H1 (cell line): ENCODE measurements around the gene MAP3K14. TPM values are rescaled to one million over a fixed set of nuclear protein-coding genes. Genes with fewer than 3 reads are reported as not detected.

Source experiments
- CTCF ChIA-PET: fragments of 300-600 bp; sonication (Branson Sonifier 250); formaldehyde crosslinking; loops from one replicate; lab custom pipeline; 2021; ENCODE audit not compliant: partially characterized antibody; lab: Charles Lee
- POLR2A ChIA-PET: fragments of 300-600 bp; sonication (Branson Sonifier 250); formaldehyde crosslinking; loops from one replicate; lab custom pipeline; 2021; ENCODE audit warnings: inconsistent platforms; ENCODE audit not compliant: partially characterized antibody; lab: Charles Lee
- DNase-seq, 2 experiments: peaks; one replicate each; pipeline versions ENCODE4 v3.0.0 to v3.0.0-alpha.2; 2010 to 2022; ENCODE audit warnings: low spot score in 2 of 2, low read depth in 1 of 2, mixed read lengths in 1 of 2
- FAIRE-seq: peaks from 2 replicates; lab custom pipeline; 2011; peaks lifted over from hg19 to GRCh38; lab: Jason Lieb, UNC
- H2AFZ ChIP-seq: 2 replicates; pipeline ENCODE4 v1.8.1; 2012; ENCODE audit warnings: low read length, inconsistent platforms
- H2AK5ac ChIP-seq: 2 replicates; pipeline ENCODE4 v1.6.1; 2013; ENCODE audit warnings: low read depth, low read length
- H2BK120ac ChIP-seq: replicated peaks from 2 replicates; pipeline ENCODE3; 2013; ENCODE audit warnings: low read depth, low read length, inconsistent platforms
- H2BK12ac ChIP-seq: 2 replicates; pipeline ENCODE4 v1.6.1; 2013; ENCODE audit warnings: low read depth, low read length
- H2BK15ac ChIP-seq: 2 replicates; pipeline ENCODE4 v1.6.1; 2013; ENCODE audit warnings: low read length
- H2BK20ac ChIP-seq: 2 replicates; pipeline ENCODE4 v1.6.1; 2013; ENCODE audit warnings: low read length
- H2BK5ac ChIP-seq: 2 replicates; pipeline ENCODE4 v1.6.1; 2013; ENCODE audit warnings: low read depth, low read length
- H3K14ac ChIP-seq: 2 replicates; pipeline ENCODE4 v1.6.1; 2013; ENCODE audit warnings: inconsistent platforms; ENCODE audit not compliant: insufficient read length
- H3K18ac ChIP-seq: 2 replicates; pipeline ENCODE4 v1.6.1; 2013; ENCODE audit warnings: low read length; ENCODE audit errors: extremely low read depth
- H3K23ac ChIP-seq: 2 replicates; pipeline ENCODE4 v1.6.1; 2013; ENCODE audit warnings: inconsistent platforms; ENCODE audit not compliant: insufficient read length
- H3K23me2 ChIP-seq: 2 replicates; pipeline ENCODE4 v1.6.1; 2013; ENCODE audit warnings: low read depth, low read length
- H3K27ac ChIP-seq: 2 replicates; pipeline ENCODE4 v1.6.1; 2011; ENCODE audit warnings: low read depth, low read length, inconsistent platforms
- H3K27me3 ChIP-seq, 4 experiments: replicated peaks in 1 of 4; 1 replicate in 1 of 4; 2 replicates in 3 of 4; pipeline versions ENCODE4 v1.6.1 to v1.8.1; 2011 to 2013; ENCODE audit warnings: low read length in 3 of 4, mild to moderate bottlenecking in 3 of 4, inconsistent platforms in 2 of 4, mixed read lengths in 2 of 4, moderate library complexity in 1 of 4; ENCODE audit not compliant: control insufficient read depth in 3 of 4, insufficient read depth in 3 of 4; ENCODE audit errors: extremely low read depth in 1 of 4
- H3K36me3 ChIP-seq, 4 experiments: 2 replicates each; pipeline versions ENCODE4 v1.6.1 to v1.8.1; 2011 to 2013; ENCODE audit warnings: mild to moderate bottlenecking in 4 of 4, low read length in 3 of 4, moderate library complexity in 2 of 4, control low read depth in 1 of 4, inconsistent platforms in 1 of 4; ENCODE audit not compliant: insufficient read depth in 4 of 4, control insufficient read depth in 2 of 4
- H3K4ac ChIP-seq: replicated peaks from 2 replicates; pipeline ENCODE3; 2013; ENCODE audit warnings: low read length, low read depth, mixed read lengths, inconsistent platforms; ENCODE audit not compliant: insufficient read length
- H3K4me1 ChIP-seq, 4 experiments: replicated peaks in 1 of 4; 1 replicate in 1 of 4; 2 replicates in 3 of 4; pipeline versions ENCODE4 v1.6.1 to v1.8.1; 2011 to 2013; ENCODE audit warnings: low read length in 3 of 4, inconsistent platforms in 2 of 4, mixed read lengths in 1 of 4; ENCODE audit not compliant: insufficient read depth in 4 of 4, control insufficient read depth in 3 of 4
- H3K4me2 ChIP-seq, 2 experiments: 2 replicates each; pipeline versions ENCODE4 v1.6.1 to v1.8.1; 2011 to 2013; ENCODE audit warnings: low read depth in 2 of 2, low read length in 2 of 2, control low read depth in 1 of 2, inconsistent platforms in 1 of 2, mild to moderate bottlenecking in 1 of 2; ENCODE audit not compliant: insufficient read depth in 1 of 2
- H3K4me3 ChIP-seq, 4 experiments: fragments of 200-600, 300-600 bp in 1 of 4; sonication (generic), shearing (Covaris generic), sonication (Bioruptor Twin) in 1 of 4; 2 replicates each; pipeline versions ENCODE4 v1.5.1 to v1.8.1; 2011 to 2016; ENCODE audit warnings: low read length in 4 of 4, low read depth in 3 of 4, control low read depth in 2 of 4, inconsistent platforms in 2 of 4, mild to moderate bottlenecking in 2 of 4, mixed read lengths in 1 of 4, moderate library complexity in 1 of 4; ENCODE audit not compliant: insufficient read depth in 2 of 4; ENCODE audit errors: extremely low read depth in 1 of 4
- H3K56ac ChIP-seq: replicated peaks from 2 replicates; pipeline ENCODE3; 2013; ENCODE audit warnings: low read depth, mild to moderate bottlenecking, mixed read lengths, low read length, inconsistent platforms; ENCODE audit not compliant: insufficient read length
- H3K79me1 ChIP-seq: 2 replicates; pipeline ENCODE4 v1.6.1; 2013; ENCODE audit warnings: low read depth, low read length, control low read depth
- H3K79me2 ChIP-seq, 2 experiments: 2 replicates each; pipeline versions ENCODE4 v1.6.1 to v1.8.1; 2012 to 2013; ENCODE audit warnings: low read length in 2 of 2, mild to moderate bottlenecking in 2 of 2, inconsistent platforms in 1 of 2; ENCODE audit not compliant: insufficient read depth in 2 of 2, control insufficient read depth in 1 of 2
- H3K9ac ChIP-seq, 4 experiments: replicated peaks in 1 of 4; 1 replicate in 1 of 4; 2 replicates in 3 of 4; pipeline versions ENCODE4 v1.6.1 to v1.8.1; 2011 to 2013; ENCODE audit warnings: low read depth in 3 of 4, low read length in 3 of 4, control low read depth in 2 of 4, mild to moderate bottlenecking in 2 of 4, moderate library complexity in 2 of 4, inconsistent platforms in 1 of 4; ENCODE audit errors: extremely low read depth in 1 of 4
- H3K9me3 ChIP-seq, 2 experiments: 2 replicates each; pipeline versions ENCODE4 v1.6.1 to v1.8.1; 2012 to 2013; ENCODE audit warnings: mild to moderate bottlenecking in 2 of 2, moderate library complexity in 2 of 2, control low read depth in 1 of 2, inconsistent platforms in 1 of 2, low read depth in 1 of 2, low read length in 1 of 2, mixed read lengths in 1 of 2; ENCODE audit not compliant: insufficient read depth in 2 of 2
- H4K20me1 ChIP-seq, 2 experiments: replicated peaks in 1 of 2; 2 replicates each; pipeline versions ENCODE3 to v1.8.1; 2011 to 2013; ENCODE audit warnings: inconsistent platforms in 2 of 2, low read length in 2 of 2, mild to moderate bottlenecking in 1 of 2; ENCODE audit not compliant: insufficient read depth in 2 of 2, control insufficient read depth in 1 of 2
- H4K5ac ChIP-seq: 2 replicates; pipeline ENCODE4 v1.6.1; 2013; ENCODE audit warnings: low read length, low read depth, mixed read lengths, inconsistent platforms; ENCODE audit not compliant: insufficient read length
- H4K8ac ChIP-seq: 2 replicates; pipeline ENCODE4 v1.8.0; 2013; ENCODE audit warnings: mild to moderate bottlenecking, moderate library complexity, low read length, inconsistent platforms; ENCODE audit not compliant: insufficient read depth; ENCODE audit errors: extremely low read depth
- H4K91ac ChIP-seq: replicated peaks from 2 replicates; pipeline ENCODE3; 2013; ENCODE audit warnings: low read length, mixed read lengths, inconsistent platforms; ENCODE audit not compliant: insufficient read length
- CEBPB ChIP-seq: IDR thresholded peaks from 2 replicates; pipeline ENCODE4 v1.6.1; 2012; ENCODE audit warnings: low read depth, low read length
- CREB1 ChIP-seq: IDR thresholded peaks from 2 replicates; pipeline ENCODE4 v1.6.1; 2012; ENCODE audit warnings: inconsistent platforms
- CTBP2 ChIP-seq: IDR thresholded peaks from 2 replicates; pipeline ENCODE4 v1.7.0; 2011; ENCODE audit warnings: borderline replicate concordance, mild to moderate bottlenecking, moderate library complexity, mixed read lengths, low read length; ENCODE audit not compliant: insufficient read depth, insufficient read length
- EGR1 ChIP-seq: IDR thresholded peaks from 2 replicates; pipeline ENCODE4 v1.6.1; 2011; ENCODE audit warnings: low read depth, low read length, borderline replicate concordance
- FOSL1 ChIP-seq: IDR thresholded peaks from 2 replicates; pipeline ENCODE4 v1.6.1; 2011; ENCODE audit warnings: mild to moderate bottlenecking, low read depth, low read length, moderate library complexity; ENCODE audit not compliant: insufficient read depth
- JUND ChIP-seq: IDR thresholded peaks from 2 replicates; pipeline ENCODE4 v1.6.1; 2011; ENCODE audit warnings: mild to moderate bottlenecking, improper control_type of control experiment, low read length
- KDM5A ChIP-seq: fragments of 200-600 bp; IDR thresholded peaks from 2 replicates; pipeline ENCODE4 v1.7.1; 2012; ENCODE audit warnings: mild to moderate bottlenecking, low read length, inconsistent platforms, mixed read lengths
- NANOG ChIP-seq: IDR thresholded peaks from 2 replicates; pipeline ENCODE4 v1.6.1; 2011; ENCODE audit warnings: low read length, low read depth, mild to moderate bottlenecking, inconsistent platforms; ENCODE audit not compliant: insufficient read depth, poor library complexity, severe bottlenecking
- PHF8 ChIP-seq: fragments of 200-600 bp; sonication (generic); conservative IDR thresholded peaks from 2 replicates; pipeline ENCODE4 v1.7.1; 2012; ENCODE audit warnings: low read depth, mild to moderate bottlenecking, inconsistent platforms, low read length, moderate library complexity
- RBBP5 ChIP-seq: IDR thresholded peaks from 2 replicates; pipeline ENCODE4 v1.7.1; 2012; ENCODE audit warnings: low read depth, mild to moderate bottlenecking, inconsistent platforms, low read length, moderate library complexity, borderline replicate concordance
- RFX5 ChIP-seq: IDR thresholded peaks from 2 replicates; pipeline ENCODE4 v1.6.1; 2011; ENCODE audit warnings: low read depth, low read length, improper control_type of control experiment, borderline replicate concordance
- SIRT6 ChIP-seq: IDR thresholded peaks from one replicate; pipeline ENCODE4 v1.7.1; 2012; ENCODE audit warnings: low read length, inconsistent platforms
- SP4 ChIP-seq: IDR thresholded peaks from 2 replicates; pipeline ENCODE4 v1.6.1; 2012; ENCODE audit warnings: low read length, inconsistent platforms
- SUZ12 ChIP-seq: fragments of 200-600 bp; sonication (generic); IDR thresholded peaks from 2 replicates; pipeline ENCODE4 v1.6.1; 2012; ENCODE audit warnings: mild to moderate bottlenecking, inconsistent platforms, low read length, moderate library complexity, mixed read lengths
- TAF7 ChIP-seq: optimal IDR thresholded peaks from 2 replicates; pipeline ENCODE3; 2011; ENCODE audit warnings: low read depth, mild to moderate bottlenecking, inconsistent platforms, low read length, moderate library complexity, borderline replicate concordance
- YY1 ChIP-seq: IDR thresholded peaks from 2 replicates; pipeline ENCODE4 v1.6.1; 2011; ENCODE audit warnings: low read depth, mild to moderate bottlenecking, low read length
- WGBS, 2 experiments: shearing (Covaris generic) in 1 of 2; methylation state at CpG; one replicate each; pipeline versions ENCODE4 v1.1.6 to v1.1.7; 2013 to 2015; ENCODE audit warnings: low lambda C conversion rate in 2 of 2, mixed read lengths in 2 of 2, inconsistent platforms in 1 of 2, low coverage in 1 of 2, missing lambda C conversion rate in 1 of 2; ENCODE audit not compliant: insufficient replicate concordance in 2 of 2, insufficient coverage in 1 of 2, insufficient read length in 1 of 2; ENCODE audit errors: extremely low coverage in 1 of 2, missing lambda C conversion rate in 1 of 2; 5-methylcytosine and 5-hydroxymethylcytosine counted together
- polyA plus RNA-seq, 7 experiments: library from polyadenylated mRNA; depleted of rRNA in 3 of 7; stranded (reverse) in 5 of 7; unstranded in 2 of 7; fragments of >200 nt in 5 of 7; fragments of 200-250 nt in 2 of 7; gene quantifications; 1 replicate in 5 of 7; 2 replicates in 1 of 7; 4 replicates in 1 of 7; pipeline versions ENCODE4 v1.2.1 to v1.2.3, GENCODE V29; 2011 to 2013; ENCODE audit warnings: missing spikeins in 2 of 7, mixed read lengths in 2 of 7
- total RNA-seq: library from RNA; stranded (reverse); fragmentation: NEBNext Ultra II Directional; extraction: Animal tissue kit (Norgen Biotek cat#: 25700); gene quantifications from 2 replicates; pipeline ENCODE4 v1.2.1, GENCODE V29; 2021

Gene MAP3K14
- total and polyA plus RNA-seq, 2 of the 8 experiments (the other 6 are each of a cell fraction or from before 2014, with no cell fraction given) = 5.2 to 6.1 TPM

DNA sequence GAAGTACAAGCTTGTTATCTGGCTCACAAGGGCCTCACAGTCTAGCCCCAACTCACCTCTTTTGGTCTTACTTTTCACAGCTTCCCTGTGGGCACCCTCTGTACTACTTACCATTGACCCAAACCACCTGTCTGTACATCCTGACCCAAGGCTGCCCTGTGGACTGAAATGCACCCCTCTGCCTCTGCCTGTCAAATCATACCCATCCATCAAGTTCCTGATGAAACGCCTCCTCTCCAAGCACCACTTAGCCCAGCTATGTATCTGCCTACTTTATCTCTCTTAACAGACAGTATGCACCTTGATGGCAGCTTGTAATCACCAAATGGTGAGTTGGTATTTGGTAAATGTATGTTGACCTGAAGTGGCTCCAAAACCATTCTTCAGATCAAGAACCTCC is 7.5 kb upstream of the MAP3K14 start:
- Histone ChIP-seq H3K9ac (no peak overlapping the region), H3K4me1 (no peaks in the 10 kb centered on the region), H3K79me1 (no peaks in the 10 kb centered on the region), H2BK15ac (no peak overlapping the region), H3K27ac (no peak overlapping the region), H3K36me3 (no peaks in the 10 kb centered on the region), H2AFZ (no peak overlapping the region), H4K5ac (no peak overlapping the region), H2BK20ac (no peak overlapping the region), H3K9me3 (no peaks in the 10 kb centered on the region), H4K20me1 (no peaks in the 10 kb centered on the region), H3K14ac (no peak overlapping the region), H3K23ac (no peak overlapping the region), H3K56ac (no peak overlapping the region), H3K79me2 (no peaks in the 10 kb centered on the region), H3K4me2 (no peak overlapping the region), H2AK5ac (no peak overlapping the region), H2BK120ac (no peak overlapping the region), H3K4me3 (no peak overlapping the region), H3K4ac (no peak overlapping the region), H2BK12ac (no peak overlapping the region), H2BK5ac (no peak overlapping the region), H4K8ac (no peak overlapping the region), H4K91ac (no peak overlapping the region), H3K18ac (no peak overlapping the region), H3K27me3 (no peaks in the 10 kb centered on the region; a peak in 2 of 7 replicates), H3K23me2 (no peaks in the 10 kb centered on the region)
- CTCF ChIA-PET = interaction anchor here (0.9 to 2.5 kb wide), 5 partner anchors 11 to 73 kb away, joined by 3 to 7 read pairs (median 4); no protein-coding TSS in a partner anchor
- POLR2A ChIA-PET = no interaction called here
- FAIRE-seq = no peak
- DNase-seq = no peak
- 71% methylated on average over 1 of the region's 1 CpG; no CpG with 5 or more reads in 1 of the 2 experiments for whole genome bisulfite sequencing, 2 experiments
- no peak for TF ChIP-seq EGR1
- TF ChIP-seq RFX5 = no peak
- no peak for TF ChIP-seq SIRT6
- TF ChIP-seq CEBPB = no peak
- TF ChIP-seq NANOG = no peak
- no peak for TF ChIP-seq TAF7
- TF ChIP-seq PHF8 = no peak
- no peak for TF ChIP-seq JUND
- no peak for TF ChIP-seq CTBP2
- TF ChIP-seq CREB1 = no peak
- no peak for TF ChIP-seq KDM5A
- no peak for TF ChIP-seq RBBP5
- TF ChIP-seq YY1 = no peak
- TF ChIP-seq SP4 = no peak
- no peak for TF ChIP-seq SUZ12
- no peak for TF ChIP-seq FOSL1
